GM23338 (cell line): ENCODE results near the gene CREB1. TPM values are rescaled to one million over a fixed set of nuclear protein-coding genes. Genes with fewer than 3 reads are reported as not detected.
A peak's percentile ranks its signal among the peaks of the same experiment; 100 is the strongest.

Experiments used
- ATAC-seq: fragments of 200-7000 bp; cut with Tn5 transposase; 3 replicates; pipeline ENCODE4 v1.9.1; 2020
- DNase-seq: peaks from one replicate; pipeline ENCODE4 v3.0.0-alpha.2; 2015; ENCODE audit warnings: low spot score
- H2AFZ ChIP-seq: fragments of 200-600 bp; sonication (generic); 2 replicates; pipeline ENCODE4 v1.8.0; 2016; ENCODE audit warnings: antibody characterized with exemption, mild to moderate bottlenecking, moderate library complexity
- H3F3A ChIP-seq: fragments of 200-600 bp; sonication (generic); replicated peaks from 2 replicates; pipeline ENCODE4 v1.8.0; 2017; ENCODE audit warnings: antibody characterized with exemption, mixed run types, low read depth
- H3K27ac ChIP-seq: fragments of 200-600 bp; sonication (generic); 2 replicates; pipeline ENCODE4 v1.6.1; 2016; ENCODE audit warnings: low read depth
- H3K27me3 ChIP-seq: fragments of 200-600 bp; sonication (generic); 2 replicates; pipeline ENCODE4 v1.8.0; 2016; ENCODE audit warnings: mild to moderate bottlenecking, mixed run types, moderate library complexity; ENCODE audit not compliant: insufficient read depth
- H3K36me3 ChIP-seq: fragments of 200-600 bp; sonication (generic); 2 replicates; pipeline ENCODE4 v1.8.0; 2016; ENCODE audit warnings: mild to moderate bottlenecking; ENCODE audit not compliant: insufficient read depth
- H3K4me1 ChIP-seq: fragments of 200-600 bp; sonication (generic); 2 replicates; pipeline ENCODE4 v1.8.0; 2016; ENCODE audit warnings: mild to moderate bottlenecking, moderate library complexity; ENCODE audit not compliant: insufficient read depth
- H3K4me2 ChIP-seq: fragments of 200-600 bp; sonication (generic); 2 replicates; pipeline ENCODE4 v1.7.1; 2017; ENCODE audit warnings: mixed run types
- H3K4me3 ChIP-seq: fragments of 200-600 bp; sonication (generic); 2 replicates; pipeline ENCODE4 v1.6.1; 2016; ENCODE audit warnings: mixed run types
- H3K79me2 ChIP-seq: fragments of 200-600 bp; sonication (generic); replicated peaks from 2 replicates; pipeline ENCODE4 v1.8.0; 2017; ENCODE audit warnings: mild to moderate bottlenecking; ENCODE audit not compliant: insufficient read depth
- H3K9me2 ChIP-seq: fragments of 200-600 bp; sonication (generic); 2 replicates; pipeline ENCODE4 v1.8.0; 2017; ENCODE audit not compliant: insufficient read depth
- H4K20me1 ChIP-seq: fragments of 200-600 bp; sonication (generic); replicated peaks from 2 replicates; pipeline ENCODE4 v1.8.0; 2017; ENCODE audit warnings: mild to moderate bottlenecking; ENCODE audit not compliant: insufficient read depth
- H3K27ac Mint-ChIP-seq: 2 replicates; pipeline ENCODE4 v1.8.0; 2020; ENCODE audit warnings: inconsistent platforms, mild to moderate bottlenecking, moderate library complexity, mixed read lengths
- H3K27me3 Mint-ChIP-seq: 3 replicates; pipeline ENCODE4 v1.8.0; 2022; ENCODE audit warnings: low read depth, mild to moderate bottlenecking, moderate library complexity, mixed read lengths, inconsistent platforms; ENCODE audit not compliant: insufficient read depth, poor library complexity
- H3K36me3 Mint-ChIP-seq: 3 replicates; pipeline ENCODE4 v1.8.0; 2021; ENCODE audit warnings: low read depth, mild to moderate bottlenecking, inconsistent platforms, moderate library complexity, mixed read lengths
- H3K4me1 Mint-ChIP-seq: 3 replicates; pipeline ENCODE4 v1.8.0; 2020; ENCODE audit warnings: mild to moderate bottlenecking, inconsistent platforms, mixed read lengths
- H3K4me3 Mint-ChIP-seq: 3 replicates; pipeline ENCODE4 v1.8.0; 2021; ENCODE audit warnings: moderate library complexity, mild to moderate bottlenecking, inconsistent platforms, mixed read lengths
- H3K9me3 Mint-ChIP-seq: 3 replicates; pipeline ENCODE4 v1.8.0; 2020; ENCODE audit warnings: moderate library complexity, mild to moderate bottlenecking, inconsistent platforms, mixed read lengths
- CTCF ChIP-seq, 2 experiments: fragments of 200-600 bp in 1 of 2; sonication (generic) in 1 of 2; conservative IDR thresholded peaks; 2 replicates each; pipeline versions ENCODE4 v1.5.1 to v1.6.1; 2016 to 2017; ENCODE audit warnings: antibody characterized with exemption in 2 of 2, low read depth in 2 of 2, mild to moderate bottlenecking in 2 of 2, moderate library complexity in 1 of 2
- EZH2phosphoT487 ChIP-seq: fragments of 200-600 bp; sonication (generic); IDR thresholded peaks from one replicate; pipeline ENCODE4 v1.8.1; 2018; ENCODE audit warnings: antibody characterized with exemption; ENCODE audit not compliant: unreplicated experiment
- JUNB ChIP-seq: IDR thresholded peaks from one replicate; pipeline ENCODE4 v1.6.1; 2016; ENCODE audit warnings: antibody characterized with exemption; ENCODE audit not compliant: unreplicated experiment
- NANOG ChIP-seq: IDR thresholded peaks from 2 replicates; pipeline ENCODE4 v1.6.1; 2016; ENCODE audit warnings: antibody characterized with exemption, borderline replicate concordance
- POLR2AphosphoS5 ChIP-seq: IDR thresholded peaks from 2 replicates; pipeline ENCODE4 v1.6.1; 2016; ENCODE audit warnings: antibody characterized with exemption, low read depth
- ZNF114 ChIP-seq: fragments of 250-450 bp; sonication (Bioruptor Pico); IDR thresholded peaks from 2 replicates; pipeline ENCODE4 v1.5.0; 2020; ENCODE audit warnings: mild to moderate bottlenecking, moderate library complexity
- ZNF462 ChIP-seq: fragments of 250-450 bp; sonication (Bioruptor Pico); IDR thresholded peaks from 2 replicates; pipeline ENCODE4 v1.5.0; 2020; ENCODE audit warnings: mild to moderate bottlenecking, moderate library complexity
- polyA plus RNA-seq: library from polyadenylated mRNA; unstranded; fragments of >200 nt; fragmentation: Nextera tagmentation; extraction: Ambion mirVana; gene quantifications from 2 replicates; pipeline ENCODE4 v1.2.1, GENCODE V29; 2016
- total RNA-seq: library from RNA; depleted of rRNA; stranded (reverse); fragments of >200 nt; shearing (Covaris generic); gene quantifications from 2 replicates; pipeline ENCODE4 v1.2.3, GENCODE V29; 2014

CREB1 gene
- total and polyA plus RNA-seq, 2 experiments from 2014 or later, result 40.3 to 104 TPM

- H3K9me2 ChIP-seq, result no peaks in the 10 kb centered on the region
- H3K4me1 ChIP-seq, result peaks cover 14% of the 10 kb centered on the region
- H2AFZ ChIP-seq, result peak overlapping the region; percentile 72; the same call in 1 of the 2 replicates
- H3K4me2 ChIP-seq, result no peak overlapping the region
- TF ChIP-seq CTCF (conservative IDR thresholded peaks at IDR 0.05; ENCODE audit: low read depth in 2 of 2) (no peak), EZH2phosphoT487 (no peak), ZNF462 (no peak), NANOG (no peak), ZNF114 (CRISPR knock-in tag) (no peak), POLR2AphosphoS5 (no peak), JUNB (no peak)
- H4K20me1 ChIP-seq, result no peaks in the 10 kb centered on the region
- no peak for ATAC-seq
- H3K4me1 Mint-ChIP-seq, result peaks cover 15% of the 10 kb centered on the region
- H3K36me3 Mint-ChIP-seq, result no peaks in the 10 kb centered on the region; the same call in 2 of the 3 replicates
- H3F3A ChIP-seq, result peaks cover 23% of the 10 kb centered on the region; the same call in 1 of the 2 replicates
- no peak for DNase-seq
- no peaks in the 10 kb centered on the region for H3K27me3 ChIP-seq
- H3K27ac Mint-ChIP-seq, result no peak overlapping the region
- no peaks in the 10 kb centered on the region for H3K9me3 Mint-ChIP-seq
- no peak overlapping the region for H3K27ac ChIP-seq
- H3K36me3 ChIP-seq, result no peaks in the 10 kb centered on the region
- peaks cover 7% of the 10 kb centered on the region for H3K27me3 Mint-ChIP-seq
- no peak overlapping the region for H3K4me3 ChIP-seq
- H3K4me3 Mint-ChIP-seq, result no peak overlapping the region
- H3K79me2 ChIP-seq, result no peaks in the 10 kb centered on the region
These were observed 99.8 kb downstream of the CREB1 start for GRCh38 chr2:207629553-207629952.
